IMR-90 (cell line): Measurements from ENCODE around the gene SESN2. TPM values are rescaled to one million over a fixed set of nuclear protein-coding genes. Genes with fewer than 3 reads are reported as not detected.

ENCODE experiments used
- ATAC-seq: fragments of 200-7000 bp; cut with Tn5 transposase; 2 replicates; pipeline ENCODE4 v1.9.1; 2020; ENCODE audit warnings: low read depth, mild to moderate bottlenecking, moderate library complexity
- Bru-seq: library from RNA; stranded (reverse); fragments of 400-500 nt; gene quantifications from one replicate; lab custom pipeline; 2021; lab: Mats Ljungman, UMichigan
- BruChase-seq, 2 experiments: library from RNA; stranded (reverse); fragments of 400-500 nt; gene quantifications; one replicate each; lab custom pipeline; 2021; lab: Mats Ljungman, UMichigan
- BruUV-seq: library from RNA; stranded (reverse); fragments of 400-500 nt; replicated peaks from 2 replicates; lab custom pipeline; 2021; lab: Mats Ljungman, UMichigan
- CTCF ChIA-PET: fragments of 300-600 bp; formaldehyde crosslinking; extraction: SDS; loops from one replicate; lab custom pipeline; 2021; ENCODE audit warnings: antibody characterized with exemption; lab: Yijun Ruan, JAX
- POLR2A ChIA-PET: fragments of 300-600 bp; sonication (Branson Sonifier 250); formaldehyde crosslinking; loops from one replicate; lab custom pipeline; 2022; ENCODE audit warnings: antibody characterized with exemption; ENCODE audit not compliant: unreplicated experiment; lab: Charles Lee
- DNase-seq: peaks from one replicate; pipeline ENCODE4 v3.0.0; 2013
- H2AFZ ChIP-seq: replicated peaks from 2 replicates; pipeline ENCODE3; 2013; ENCODE audit warnings: low read length, mild to moderate bottlenecking; ENCODE audit not compliant: poor library complexity
- H2AK5ac ChIP-seq: 2 replicates; pipeline ENCODE4 v1.6.1; 2013; ENCODE audit warnings: low read depth, low read length, inconsistent platforms
- H2AK9ac ChIP-seq: replicated peaks from 2 replicates; pipeline ENCODE3; 2013; ENCODE audit warnings: mild to moderate bottlenecking, low read depth, low read length, moderate library complexity; ENCODE audit not compliant: poor library complexity
- H2BK120ac ChIP-seq: 2 replicates; pipeline ENCODE4 v1.6.1; 2013; ENCODE audit warnings: low read depth, low read length, inconsistent platforms
- H2BK15ac ChIP-seq: 3 replicates; pipeline ENCODE4 v1.6.1; 2013; ENCODE audit warnings: low read depth, low read length, inconsistent platforms
- H2BK20ac ChIP-seq: 2 replicates; pipeline ENCODE4 v1.6.1; 2013; ENCODE audit warnings: low read depth, mild to moderate bottlenecking, inconsistent platforms, low read length, moderate library complexity
- H2BK5ac ChIP-seq: 2 replicates; pipeline ENCODE4 v1.6.1; 2013; ENCODE audit warnings: mild to moderate bottlenecking, low read depth, low read length, inconsistent platforms; ENCODE audit not compliant: poor library complexity, severe bottlenecking
- H3K14ac ChIP-seq: replicated peaks from 2 replicates; pipeline ENCODE4 v1.6.1; 2013; ENCODE audit warnings: low read depth, low read length, inconsistent platforms
- H3K18ac ChIP-seq: 2 replicates; pipeline ENCODE4 v1.6.1; 2013; ENCODE audit warnings: low read depth, low read length, control low read depth
- H3K23ac ChIP-seq: 2 replicates; pipeline ENCODE4 v1.6.1; 2013; ENCODE audit warnings: low read depth, low read length, inconsistent platforms
- H3K27ac ChIP-seq: 2 replicates; pipeline ENCODE4 v1.5.1; 2013; ENCODE audit warnings: mild to moderate bottlenecking, control low read depth, low read length; ENCODE audit not compliant: insufficient read depth
- H3K27me3 ChIP-seq: 2 replicates; pipeline ENCODE4 v1.6.1; 2013; ENCODE audit warnings: low read length; ENCODE audit not compliant: control insufficient read depth, insufficient read depth
- H3K36me3 ChIP-seq: 2 replicates; pipeline ENCODE4 v1.6.1; 2013; ENCODE audit warnings: low read length, mixed read lengths; ENCODE audit not compliant: control insufficient read depth, insufficient read depth
- H3K4ac ChIP-seq: 2 replicates; pipeline ENCODE4 v1.6.1; 2013; ENCODE audit warnings: low read depth, low read length, inconsistent platforms
- H3K4me1 ChIP-seq: 2 replicates; pipeline ENCODE4 v1.6.1; 2013; ENCODE audit warnings: low read length, mixed read lengths; ENCODE audit not compliant: control insufficient read depth, insufficient read depth
- H3K4me2 ChIP-seq: 2 replicates; pipeline ENCODE4 v1.6.1; 2013; ENCODE audit warnings: low read depth, mild to moderate bottlenecking, control low read depth, low read length, moderate library complexity
- H3K4me3 ChIP-seq: 2 replicates; pipeline ENCODE4 v1.5.1; 2013; ENCODE audit warnings: low read depth, mild to moderate bottlenecking, control low read depth, low read length, moderate library complexity; ENCODE audit not compliant: insufficient read depth
- H3K56ac ChIP-seq: 2 replicates; pipeline ENCODE4 v1.6.1; 2013; ENCODE audit warnings: low read length, inconsistent platforms; ENCODE audit not compliant: insufficient read depth; ENCODE audit errors: extremely low read depth
- H3K79me1 ChIP-seq, 2 experiments: 2 replicates each; pipeline ENCODE4 v1.6.1; 2013; ENCODE audit warnings: low read length in 2 of 2, inconsistent platforms in 1 of 2, low read depth in 1 of 2
- H3K9ac ChIP-seq: 2 replicates; pipeline ENCODE4 v1.6.1; 2013; ENCODE audit warnings: low read depth, low read length, control low read depth
- H3K9me1 ChIP-seq: 2 replicates; pipeline ENCODE4 v1.6.1; 2013; ENCODE audit warnings: low read length, inconsistent platforms; ENCODE audit not compliant: insufficient read depth
- H3K9me3 ChIP-seq: 2 replicates; pipeline ENCODE4 v1.6.1; 2013; ENCODE audit warnings: low read length; ENCODE audit not compliant: control insufficient read depth, insufficient read depth
- H4K20me1 ChIP-seq: 2 replicates; pipeline ENCODE4 v1.6.1; 2013; ENCODE audit warnings: low read length, inconsistent platforms; ENCODE audit not compliant: insufficient read depth
- H4K5ac ChIP-seq: 2 replicates; pipeline ENCODE4 v1.6.1; 2013; ENCODE audit warnings: mild to moderate bottlenecking, low read depth, low read length, control low read depth
- H4K8ac ChIP-seq, 2 experiments: 2 replicates each; pipeline ENCODE4 v1.6.1; 2013; ENCODE audit warnings: low read depth in 2 of 2, low read length in 2 of 2, control low read depth in 1 of 2, inconsistent platforms in 1 of 2
- H4K91ac ChIP-seq: 2 replicates; pipeline ENCODE4 v1.6.1; 2013; ENCODE audit warnings: low read depth, low read length, inconsistent platforms; ENCODE audit not compliant: insufficient read depth
- BHLHE40 ChIP-seq: fragments of 150-350 bp; IDR thresholded peaks from 2 replicates; pipeline ENCODE4 v1.6.1; 2016; ENCODE audit warnings: mild to moderate bottlenecking, low read depth, low read length
- MAFK ChIP-seq: IDR thresholded peaks from 2 replicates; pipeline ENCODE4 v1.6.1; 2012; ENCODE audit warnings: low read depth, low read length, improper control_type of control experiment
- MAZ ChIP-seq: IDR thresholded peaks from 2 replicates; pipeline ENCODE4 v1.6.1; 2012; ENCODE audit warnings: low read depth, mild to moderate bottlenecking, low read length, improper control_type of control experiment, moderate library complexity, borderline replicate concordance
- NFE2L2 ChIP-seq: fragments of 150-350 bp; IDR thresholded peaks from 2 replicates; pipeline ENCODE4 v1.6.1; 2016; ENCODE audit warnings: low read depth, mild to moderate bottlenecking, low read length
- POLR2A ChIP-seq: IDR thresholded peaks from 2 replicates; pipeline ENCODE4 v1.6.1; 2012; ENCODE audit warnings: mild to moderate bottlenecking, low read depth, low read length
- RAD21 ChIP-seq: IDR thresholded peaks from 2 replicates; pipeline ENCODE4 v1.6.1; 2012; ENCODE audit warnings: low read length, improper control_type of control experiment
- RCOR1 ChIP-seq: IDR thresholded peaks from 2 replicates; pipeline ENCODE4 v1.6.1; 2012; ENCODE audit warnings: mild to moderate bottlenecking, low read length, improper control_type of control experiment; ENCODE audit not compliant: insufficient replicate concordance
- RFX5 ChIP-seq: IDR thresholded peaks from 2 replicates; pipeline ENCODE4 v1.8.0; 2012; ENCODE audit warnings: low read depth, mild to moderate bottlenecking, low read length, moderate library complexity
- SMC3 ChIP-seq: fragments of 150-350 bp; IDR thresholded peaks from 2 replicates; pipeline ENCODE4 v1.6.1; 2016; ENCODE audit warnings: low read depth, mild to moderate bottlenecking, antibody characterized with exemption, low read length, moderate library complexity
- WGBS, 2 experiments: methylation state at CpG; one replicate each; pipeline versions ENCODE4 v1.1.5 to v1.1.7; 2013; ENCODE audit warnings: missing lambda C conversion rate in 2 of 2; ENCODE audit not compliant: insufficient read length in 1 of 2; ENCODE audit errors: extremely low coverage in 2 of 2; 5-methylcytosine and 5-hydroxymethylcytosine counted together
- dilution Hi-C: fragments of 300-500 bp; cut with HindIII; formaldehyde crosslinking; loops from one replicate; pipeline ENCODE4 v1.14.3; 2018; ENCODE audit warnings: low sequenced_read_pairs; ENCODE audit not compliant: unreplicated experiment
- in situ Hi-C: fragments of 300-500 bp; cut with MboI; formaldehyde crosslinking; loops from 3 replicates; pipeline ENCODE4 v1.14.3; 2019; ENCODE audit warnings: low sequenced_read_pairs, inconsistent platforms, mixed read lengths
- intact Hi-C: fragments of 100-400 bp; cut with micrococcal nuclease; formaldehyde crosslinking; loops from 2 replicates; pipeline ENCODE4 v1.10.0; 2022
- long read RNA-seq: library from polyadenylated mRNA; unstranded; transcript quantifications from one replicate; pipeline ENCODE4 v2.0.0, GENCODE V29; 2021; ENCODE audit not compliant: unreplicated experiment
- polyA plus RNA-seq, 3 experiments: library from polyadenylated mRNA; depleted of rRNA; stranded (reverse); fragments of >200 nt; gene quantifications; 2 replicates each; pipeline ENCODE4 v1.2.3, GENCODE V29; 2012; ENCODE audit warnings: low replicate concordance in 1 of 3
- total RNA-seq: library from RNA; depleted of rRNA; stranded (reverse); fragments of >200 nt; gene quantifications from 2 replicates; pipeline ENCODE4 v1.2.3, GENCODE V29; 2012; rRNA removed
- TF ChIP-seq, protein P1 (sequence below): fragments of 150-350 bp; IDR thresholded peaks from 2 replicates; pipeline ENCODE4 v1.6.1; 2016; ENCODE audit warnings: low read depth, mild to moderate bottlenecking, low read length, moderate library complexity, borderline replicate concordance
- TF ChIP-seq, protein P2 (sequence below): fragments of 150-350 bp; IDR thresholded peaks from 2 replicates; pipeline ENCODE4 v1.6.1; 2017; ENCODE audit warnings: mild to moderate bottlenecking, antibody characterized with exemption, low read length, low read depth

Gene SESN2, protein sequence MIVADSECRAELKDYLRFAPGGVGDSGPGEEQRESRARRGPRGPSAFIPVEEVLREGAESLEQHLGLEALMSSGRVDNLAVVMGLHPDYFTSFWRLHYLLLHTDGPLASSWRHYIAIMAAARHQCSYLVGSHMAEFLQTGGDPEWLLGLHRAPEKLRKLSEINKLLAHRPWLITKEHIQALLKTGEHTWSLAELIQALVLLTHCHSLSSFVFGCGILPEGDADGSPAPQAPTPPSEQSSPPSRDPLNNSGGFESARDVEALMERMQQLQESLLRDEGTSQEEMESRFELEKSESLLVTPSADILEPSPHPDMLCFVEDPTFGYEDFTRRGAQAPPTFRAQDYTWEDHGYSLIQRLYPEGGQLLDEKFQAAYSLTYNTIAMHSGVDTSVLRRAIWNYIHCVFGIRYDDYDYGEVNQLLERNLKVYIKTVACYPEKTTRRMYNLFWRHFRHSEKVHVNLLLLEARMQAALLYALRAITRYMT
- total RNA-seq (8.1 and 10.2 TPM in 2 replicates), polyA plus RNA-seq (2012; rRNA removed) (20.9 and 21.7 TPM in 2 replicates), Bru-seq, nascent RNA (percentile 96 among the genes with signal in this experiment), BruChase-seq, experiment 1, labeled RNA remaining after a 6-hour chase (percentile 92 among the genes with signal in this experiment), BruChase-seq, experiment 2, labeled RNA remaining after a 2-hour chase (percentile 75 among the genes with signal in this experiment)
- polyA plus RNA-seq (2012; cell fraction: cytosol; rRNA removed): 12.0 and 27.8 TPM in 2 replicates
- polyA plus RNA-seq (2012; cell fraction: nucleus; rRNA removed; ENCODE audit: low replicate concordance): 32.4 and 50.9 TPM in 2 replicates
- long read RNA-seq, transcript SESN2-201 (10 exons, 3,453 nt): major isoform, 64 of 99 reads
- long read RNA-seq, partial matches to known transcripts: 23 of 99 reads
- long read RNA-seq, other reads (novel, unspliced or antisense): 12 of 99 reads

DNA sequence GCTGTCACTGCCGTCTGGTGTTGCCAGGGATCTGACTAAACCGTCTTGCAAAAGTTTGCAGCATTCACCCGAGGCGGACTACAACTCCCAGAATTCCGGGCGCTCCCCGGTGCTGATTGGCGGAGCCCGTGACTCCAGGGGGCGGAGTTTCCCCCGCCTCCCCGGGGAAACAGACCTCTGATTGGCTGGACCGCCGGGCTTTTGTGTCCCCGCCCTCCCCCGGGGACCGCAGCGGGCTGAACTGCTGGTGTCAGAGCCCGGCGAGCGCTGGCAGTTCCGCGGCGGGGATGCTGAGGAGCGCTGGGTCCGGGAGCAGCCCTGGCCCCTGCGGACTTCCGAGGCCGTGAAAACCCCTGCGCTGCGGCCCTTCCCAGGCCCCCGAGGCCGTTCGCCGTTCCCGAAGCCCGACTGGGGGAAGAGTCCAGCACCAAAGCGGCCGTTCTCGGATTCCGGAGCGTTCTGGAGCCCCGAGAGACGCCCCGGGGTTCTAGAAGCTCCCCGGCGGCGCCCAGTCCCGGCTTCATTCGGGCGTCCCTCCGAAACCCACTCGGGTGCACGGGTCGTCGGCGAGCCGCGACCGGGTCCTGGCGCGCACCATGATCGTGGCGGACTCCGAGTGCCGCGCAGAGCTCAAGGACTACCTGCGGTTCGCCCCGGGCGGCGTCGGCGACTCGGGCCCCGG is at the start of gene SESN2:
TSS of gene SESN2 (plus strand) at position 267 of the 682 bp plus-strand sequence. CDS start at position 597, 330 bp downstream.
- peak within 1 kb of the TSS; percentile 94 for H2BK15ac ChIP-seq
- H4K91ac ChIP-seq: peak within 1 kb of the TSS; percentile 95
- peaks cover 15% of the 10 kb centered on the region for H3K4me1 ChIP-seq
- CTCF ChIA-PET: no interaction called here
- peak within 1 kb of the TSS; percentile 86 to 88 for H4K8ac ChIP-seq
- H4K20me1 ChIP-seq: peaks cover 44% of the 10 kb centered on the region
- peak within 1 kb of the TSS; percentile 87 for H4K5ac ChIP-seq
- dilution Hi-C loops: no loop called here
- in situ Hi-C loops: loop anchor here (10.0 kb wide), 1 partner anchor 345 kb away; no protein-coding TSS in a partner anchor
- H3K14ac ChIP-seq: peak within 1 kb of the TSS; percentile 91
- intact Hi-C loops: no loop called here
- H3K9me1 ChIP-seq: peaks cover 17% of the 10 kb centered on the region
- H2AK5ac ChIP-seq: peak within 1 kb of the TSS; percentile 87
- H3K4ac ChIP-seq: peak within 1 kb of the TSS; percentile 92
- H2BK20ac ChIP-seq: peak within 1 kb of the TSS; percentile 66
- POLR2A ChIA-PET: no interaction called here
- peaks cover 0 to 37% of the 10 kb centered on the region in 2 experiments; a peak in 2 of 4 replicates for H3K79me1 ChIP-seq
- peak within 1 kb of the TSS; percentile 99 for H2AK9ac ChIP-seq
- H2AFZ ChIP-seq: peak within 1 kb of the TSS; percentile 93
- H3K23ac ChIP-seq: peak within 1 kb of the TSS; percentile 95
- TSS peak; percentile 48 for BruUV-seq
- 0% methylated on average over 60 of the region's 76 CpGs; no CpG with 5 or more reads in 1 of the 2 experiments for WGBS, 2 experiments
- peak within 1 kb of the TSS; percentile 88 for H3K9ac ChIP-seq
- ATAC-seq: peak; percentile 88
- no peaks in the 10 kb centered on the region for H3K9me3 ChIP-seq
- H2BK5ac ChIP-seq: peak within 1 kb of the TSS; percentile 93
- peaks cover 4% of the 10 kb centered on the region; the same call in 1 of the 2 replicates for H3K36me3 ChIP-seq
- peak within 1 kb of the TSS; percentile 68 for H3K18ac ChIP-seq
- H2BK120ac ChIP-seq: peak within 1 kb of the TSS; percentile 89
- peak within 1 kb of the TSS; percentile 92 for H3K27ac ChIP-seq
- peak within 1 kb of the TSS; percentile 99 for H3K4me3 ChIP-seq
- no peaks in the 10 kb centered on the region for H3K27me3 ChIP-seq
- H3K56ac ChIP-seq: peak within 1 kb of the TSS; percentile 69; the same call in 1 of the 2 replicates
- DNase-seq: peak; percentile 99
- H3K4me2 ChIP-seq: peak within 1 kb of the TSS; percentile 21
- TF ChIP-seq SMC3 (no peak), RCOR1 (no peak), MAFK (no peak), RAD21 (no peak; the same call in 1 of the 2 replicates), POLR2A (peak; percentile 100), NFE2L2 (no peak), BHLHE40 (0 out of 2 replicates have a peak, but pooled peaks have one; percentile 11), RFX5 (0 out of 2 replicates have a peak, but pooled peaks have one; percentile 18), MAZ (peak; percentile 64)
- TF ChIP-seq, protein P1, sequence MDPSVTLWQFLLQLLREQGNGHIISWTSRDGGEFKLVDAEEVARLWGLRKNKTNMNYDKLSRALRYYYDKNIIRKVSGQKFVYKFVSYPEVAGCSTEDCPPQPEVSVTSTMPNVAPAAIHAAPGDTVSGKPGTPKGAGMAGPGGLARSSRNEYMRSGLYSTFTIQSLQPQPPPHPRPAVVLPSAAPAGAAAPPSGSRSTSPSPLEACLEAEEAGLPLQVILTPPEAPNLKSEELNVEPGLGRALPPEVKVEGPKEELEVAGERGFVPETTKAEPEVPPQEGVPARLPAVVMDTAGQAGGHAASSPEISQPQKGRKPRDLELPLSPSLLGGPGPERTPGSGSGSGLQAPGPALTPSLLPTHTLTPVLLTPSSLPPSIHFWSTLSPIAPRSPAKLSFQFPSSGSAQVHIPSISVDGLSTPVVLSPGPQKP: no peak
- TF ChIP-seq, protein P2, sequence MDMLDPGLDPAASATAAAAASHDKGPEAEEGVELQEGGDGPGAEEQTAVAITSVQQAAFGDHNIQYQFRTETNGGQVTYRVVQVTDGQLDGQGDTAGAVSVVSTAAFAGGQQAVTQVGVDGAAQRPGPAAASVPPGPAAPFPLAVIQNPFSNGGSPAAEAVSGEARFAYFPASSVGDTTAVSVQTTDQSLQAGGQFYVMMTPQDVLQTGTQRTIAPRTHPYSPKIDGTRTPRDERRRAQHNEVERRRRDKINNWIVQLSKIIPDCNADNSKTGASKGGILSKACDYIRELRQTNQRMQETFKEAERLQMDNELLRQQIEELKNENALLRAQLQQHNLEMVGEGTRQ: no peak
